ENCODE measurements around the gene PLEKHG2.
"Not testable (repeated sequence)": the region's sequence is repeated elsewhere in the genome, so short reads cannot be mapped to it uniquely, and the experiment has no call there.

The PLEKHG2 gene

DNA sequence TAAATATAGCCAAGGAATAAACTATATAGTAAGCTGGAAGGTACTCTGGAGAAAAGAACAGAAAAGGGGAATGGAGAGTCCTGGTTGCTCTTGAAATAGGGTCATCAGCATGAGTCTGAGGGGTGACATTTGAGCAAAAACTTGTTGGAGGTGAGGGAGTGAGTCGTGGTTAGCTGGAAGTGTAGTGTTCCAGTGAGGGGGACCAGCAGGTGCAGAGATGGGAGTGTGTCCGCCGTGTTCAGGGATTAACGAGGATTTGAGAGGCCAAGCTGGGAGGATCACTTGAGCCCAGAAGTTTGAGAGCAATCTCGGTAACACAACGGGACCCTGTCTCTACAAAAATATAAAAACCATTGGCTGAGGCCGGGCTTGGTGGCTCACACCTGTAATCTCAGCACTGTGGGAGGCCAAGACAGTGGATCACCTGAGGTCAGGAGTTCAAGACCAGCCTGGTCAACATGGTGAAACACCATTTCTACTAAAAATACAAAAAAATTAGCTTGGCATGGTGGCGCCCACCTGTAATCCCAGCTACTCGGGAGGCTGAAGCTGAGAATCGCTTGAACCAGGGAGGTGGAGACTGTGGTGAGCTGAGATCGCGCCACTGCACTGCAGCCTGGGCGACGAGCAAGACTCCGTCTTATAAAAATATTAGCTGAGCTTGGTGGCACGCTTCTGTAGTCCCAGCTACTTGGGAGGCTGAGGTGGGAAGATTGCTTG is 34.1 kb downstream of the PLEKHG2 start:
- no peak for DNase-seq

DNA sequence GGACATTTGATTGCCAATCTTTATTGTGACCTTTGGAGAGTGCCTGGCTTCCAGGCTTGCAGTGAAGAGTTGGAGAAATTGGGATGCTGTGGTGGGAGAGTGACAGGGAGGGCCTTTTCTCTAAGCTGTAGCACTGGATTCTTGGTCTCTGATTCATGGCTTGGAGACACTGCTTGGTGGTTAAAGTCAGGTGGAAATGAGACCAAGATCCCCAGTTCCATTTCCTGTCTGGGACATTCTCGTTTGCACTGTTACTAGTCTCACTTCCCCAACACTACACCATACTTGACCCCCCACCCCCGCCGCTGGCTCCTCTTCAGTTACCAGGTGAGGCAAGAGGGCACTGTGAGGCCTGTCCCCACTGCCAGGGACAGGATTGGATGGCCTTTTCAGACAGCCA is 35.8 kb downstream of the PLEKHG2 start:
- peak; percentile 30 for DNase-seq

DNA sequence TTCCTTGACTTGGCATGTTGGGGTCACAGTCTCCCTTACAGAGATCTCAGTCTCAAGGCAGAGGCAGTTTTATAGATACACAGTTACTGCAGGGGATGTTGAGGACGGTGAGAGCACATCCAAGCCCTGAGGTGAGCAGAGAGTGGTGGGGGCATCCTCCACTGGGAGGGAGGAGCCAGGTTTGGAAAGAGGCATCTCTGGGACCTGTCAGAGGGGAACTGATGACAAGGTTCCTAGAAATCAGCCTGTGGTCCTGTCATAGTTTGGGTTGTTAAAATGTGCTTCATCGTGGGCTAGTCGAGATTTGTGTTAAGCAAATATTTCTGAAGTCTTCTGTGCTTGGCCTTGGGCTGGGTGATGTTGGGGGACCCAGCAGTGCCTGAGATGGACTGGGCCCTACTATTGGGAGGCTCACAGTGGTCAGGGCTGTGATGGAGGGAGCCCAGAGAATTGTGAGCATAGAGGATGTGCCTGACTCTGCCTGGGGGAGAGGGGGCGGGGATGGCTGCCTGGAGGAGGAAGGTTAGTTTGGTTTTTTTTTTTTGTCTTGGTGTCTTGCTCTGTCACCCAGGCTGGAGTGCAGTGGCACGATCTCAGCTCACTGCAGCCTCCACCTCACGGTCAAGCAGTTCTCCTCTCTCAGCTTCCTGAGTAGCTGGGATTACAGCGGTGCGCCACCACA is 36.8 kb downstream of the PLEKHG2 start:
- no peak for DNase-seq

DNA sequence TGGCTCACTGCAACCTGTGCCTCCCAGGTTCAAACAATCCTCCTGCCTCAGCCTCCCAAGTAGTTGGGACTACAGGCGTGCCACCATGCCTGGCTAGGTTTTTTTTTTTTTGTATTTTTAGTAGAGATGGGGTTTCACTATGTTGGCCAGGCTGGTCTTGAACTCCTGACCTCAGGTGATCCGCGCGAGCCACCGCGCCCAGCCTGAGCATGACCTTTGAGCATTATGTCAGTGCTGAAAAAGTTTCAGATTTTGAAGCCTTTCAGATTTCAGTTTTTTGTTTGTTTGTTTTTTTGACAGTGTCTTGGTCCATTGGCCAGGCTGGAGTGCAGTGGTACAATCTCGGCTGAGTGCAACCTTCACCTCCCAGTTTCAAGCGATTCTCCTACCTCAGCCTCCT is 38.8 kb downstream of the PLEKHG2 start:
- DNase-seq, result not testable (repeated sequence)

DNA sequence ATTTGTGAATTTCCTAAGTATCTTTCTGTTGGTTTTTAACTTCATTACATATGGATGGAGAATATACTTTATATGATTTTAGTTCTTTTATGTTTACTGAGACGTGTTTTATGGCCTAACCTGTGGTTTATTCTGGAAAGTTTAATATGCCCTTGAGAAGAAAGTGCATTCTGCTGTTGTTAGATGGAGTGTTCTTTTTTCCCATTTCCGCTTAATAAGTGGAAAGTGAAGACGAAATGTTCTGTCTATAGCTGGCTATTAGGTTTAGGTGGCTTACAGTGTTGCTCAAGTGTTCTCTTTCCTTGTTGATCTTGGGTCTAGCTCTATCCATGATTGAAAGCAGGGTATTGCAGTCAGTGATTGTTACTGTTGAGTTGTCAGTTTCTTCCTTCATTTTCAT is 50.9 kb downstream of the PLEKHG2 start:
- DNase-seq, result no peak

DNA sequence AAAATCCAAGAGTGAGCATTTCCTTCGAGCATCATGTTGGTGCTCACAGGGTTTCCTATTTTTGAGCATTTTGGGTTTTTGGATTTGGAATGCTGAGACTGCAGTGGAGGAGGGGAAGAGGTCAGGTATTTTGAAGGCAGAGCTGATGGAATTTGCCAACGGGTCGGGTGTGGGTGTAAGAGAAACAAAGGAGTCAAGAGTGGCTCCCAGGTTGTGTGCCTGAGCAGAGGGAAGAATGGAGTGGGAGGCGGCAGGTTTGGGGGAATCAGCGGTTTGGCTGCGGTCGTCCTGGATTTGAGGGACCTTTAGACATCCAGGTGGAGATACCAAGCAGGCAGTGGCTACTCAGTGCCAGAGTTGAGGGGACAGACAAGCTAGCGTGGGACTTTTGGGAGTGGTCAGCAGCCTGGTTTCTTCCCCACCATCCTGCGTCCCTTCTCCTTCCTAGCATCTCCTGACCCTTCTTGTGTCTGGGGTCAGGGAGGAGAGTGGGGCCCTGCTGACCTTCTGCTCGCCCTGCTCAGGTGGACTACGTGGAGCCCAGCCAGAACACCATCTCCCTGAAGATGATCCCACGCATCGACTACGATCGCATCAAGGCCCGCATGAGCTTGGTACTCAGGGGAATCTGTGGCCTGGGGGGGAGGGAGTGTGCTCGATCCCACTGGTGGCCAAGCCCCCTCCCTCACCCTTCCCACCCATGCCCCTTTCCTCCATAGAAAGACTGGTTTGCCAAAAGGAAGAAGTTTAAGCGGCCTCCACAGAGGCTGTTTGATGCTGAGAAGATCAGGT is 53.7 kb downstream of the PLEKHG2 start:
- no peak for DNase-seq

DNA sequence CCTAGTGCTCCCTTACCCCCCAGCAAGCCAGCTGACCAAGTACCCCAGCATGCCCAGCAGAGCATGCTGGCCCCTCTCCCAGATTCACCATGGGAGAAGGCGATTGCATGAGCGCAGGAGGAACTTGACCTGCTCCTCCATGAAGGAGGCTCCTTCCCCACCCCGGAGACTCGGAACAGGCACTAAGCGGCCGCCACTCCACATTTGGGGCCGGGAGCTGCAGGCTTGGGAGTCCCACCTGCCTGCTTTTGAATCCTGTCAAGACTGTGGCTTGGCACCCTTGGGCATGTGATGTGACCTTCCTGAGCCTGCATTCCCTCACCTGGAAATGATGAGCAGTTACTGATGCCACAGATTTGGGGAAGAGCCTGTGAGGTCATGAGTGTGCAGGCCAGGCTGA is 55.5 kb downstream of the PLEKHG2 start:
- no peak for DNase-seq

DNA sequence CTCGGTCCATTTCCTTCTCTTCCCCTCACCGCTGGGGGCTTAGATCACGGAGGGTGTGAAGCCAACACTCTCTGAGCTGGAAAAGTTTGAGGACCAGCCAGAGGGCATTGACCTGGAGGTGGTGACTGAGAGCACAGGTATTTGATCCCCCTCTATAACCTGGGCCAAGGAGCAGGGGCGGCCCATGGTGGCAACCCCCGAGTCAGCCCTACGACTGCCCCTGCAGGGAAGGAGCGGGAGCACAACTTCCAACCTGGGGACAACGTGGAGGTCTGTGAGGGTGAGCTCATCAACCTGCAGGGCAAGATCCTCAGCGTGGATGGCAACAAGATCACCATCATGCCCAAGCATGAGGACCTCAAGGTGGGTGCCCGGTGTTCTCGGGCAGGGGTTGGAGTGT is 56.6 kb downstream of the PLEKHG2 start:
- no peak for DNase-seq

DNA sequence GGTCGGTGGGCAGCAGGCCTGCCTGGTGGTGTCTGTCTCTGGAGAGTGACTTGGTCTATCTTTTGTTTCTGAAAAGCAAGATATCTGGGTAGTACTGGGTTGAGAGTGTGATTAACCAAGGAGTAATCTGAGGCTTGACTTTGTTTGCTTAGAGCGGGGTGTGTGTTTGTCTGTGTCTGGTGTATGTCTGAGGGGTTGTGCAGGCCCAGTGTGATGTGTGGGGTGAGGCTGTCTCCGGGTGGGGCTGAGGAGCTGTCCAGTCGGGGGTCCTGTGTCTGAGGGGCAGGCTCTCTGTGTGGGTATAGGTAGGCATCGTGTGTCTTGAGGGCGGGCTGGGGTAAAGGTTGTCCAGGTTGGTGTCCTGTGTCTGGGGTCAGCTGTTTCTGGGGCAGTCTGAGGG is 57.1 kb downstream of the PLEKHG2 start:
- no peak for DNase-seq

DNA sequence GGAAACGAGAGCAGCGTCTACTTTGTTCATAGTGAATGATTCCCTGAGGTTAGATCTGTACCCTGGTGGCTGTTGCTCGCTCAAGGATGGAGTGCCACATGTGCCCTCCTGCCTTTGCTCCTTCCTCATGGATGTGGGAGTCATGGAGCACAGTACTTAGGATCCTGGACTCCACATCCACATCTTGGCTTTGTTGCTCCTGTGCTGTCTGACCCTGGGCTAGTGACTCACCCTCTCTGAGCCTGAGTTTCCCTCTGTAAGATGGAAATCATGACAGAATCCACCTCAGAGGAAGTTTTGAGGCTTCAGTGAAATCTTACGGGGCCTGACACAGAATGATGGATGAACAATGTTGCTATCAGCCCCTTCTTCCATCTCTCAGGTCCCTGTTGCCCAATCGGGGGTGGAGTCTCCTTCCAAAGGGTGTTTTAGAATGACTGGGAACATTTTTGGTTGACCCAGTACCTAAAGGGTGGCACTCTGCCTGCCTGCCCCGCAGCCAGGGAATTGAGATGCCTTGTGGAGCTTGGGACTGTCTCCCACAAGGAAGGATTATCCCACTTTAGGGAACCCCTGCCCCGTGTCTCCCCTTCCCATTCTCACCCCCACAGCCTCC is 58.4 kb downstream of the PLEKHG2 start:
- DNase-seq, result no peak

DNA sequence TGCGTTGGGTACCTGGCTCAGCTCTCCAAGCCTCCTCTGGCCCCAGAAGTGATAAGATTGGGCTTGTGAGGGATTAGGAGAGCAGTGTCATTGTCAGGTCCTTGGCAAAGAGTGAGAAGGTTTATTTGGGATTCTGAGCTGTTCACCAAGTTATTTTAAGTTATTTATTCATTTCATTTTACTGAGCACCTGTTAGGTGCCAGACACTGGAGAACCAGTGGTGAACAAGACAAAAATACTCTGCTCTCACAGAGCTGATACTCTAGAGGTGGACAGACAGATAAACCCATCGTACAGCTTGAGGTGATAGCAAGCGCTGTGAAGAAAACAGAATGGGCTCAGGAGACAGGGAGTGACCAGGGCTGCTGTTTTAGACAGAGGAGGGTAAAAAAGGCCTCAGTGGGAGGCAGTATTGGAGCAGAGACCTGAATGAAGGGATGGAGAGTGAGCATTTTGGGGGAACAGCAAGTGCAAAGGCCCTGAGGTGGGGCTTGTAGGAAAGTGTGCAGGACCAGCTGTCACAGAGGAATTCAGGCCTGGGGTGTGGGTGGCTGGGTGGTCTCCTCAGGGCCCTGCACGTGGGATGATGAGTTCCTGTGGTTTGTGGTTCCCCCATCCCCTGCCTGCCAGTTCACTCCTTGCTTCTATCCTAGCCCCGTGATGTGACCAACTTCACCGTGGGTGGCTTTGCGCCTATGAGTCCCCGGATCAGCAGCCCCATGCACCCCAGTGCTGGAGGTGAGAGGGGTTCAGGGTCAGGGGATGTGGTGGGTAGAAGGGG is 59.5 kb downstream of the PLEKHG2 start:
- no peak for DNase-seq

DNA sequence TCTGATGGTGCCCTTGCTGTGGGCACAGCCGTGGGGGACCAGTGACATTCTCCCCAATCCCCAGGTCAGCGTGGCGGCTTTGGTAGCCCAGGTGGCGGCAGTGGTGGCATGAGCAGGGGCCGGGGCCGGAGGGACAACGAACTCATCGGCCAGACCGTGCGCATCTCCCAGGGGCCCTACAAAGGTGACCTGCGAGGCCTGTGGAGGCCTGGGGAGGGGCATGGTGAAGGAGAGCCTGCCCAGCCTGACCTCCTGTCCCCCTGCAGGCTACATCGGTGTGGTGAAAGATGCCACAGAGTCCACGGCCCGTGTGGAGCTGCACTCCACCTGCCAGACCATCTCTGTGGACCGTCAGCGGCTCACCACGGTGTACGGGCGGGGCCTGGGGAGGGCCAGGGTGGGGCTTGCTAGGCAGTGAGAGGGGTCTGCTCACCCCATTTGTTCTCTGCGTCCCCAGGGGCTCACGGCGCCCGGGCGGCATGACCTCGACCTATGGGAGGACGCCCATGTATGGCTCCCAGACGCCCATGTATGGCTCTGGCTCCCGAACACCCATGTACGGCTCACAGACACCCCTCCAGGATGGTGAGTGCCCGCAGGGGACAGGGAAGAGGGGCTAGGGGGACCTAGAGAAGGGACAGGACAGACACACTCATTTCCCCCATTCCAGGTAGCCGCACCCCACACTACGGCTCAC is 60.4 kb downstream of the PLEKHG2 start:
- DNase-seq, result no peak

DNA sequence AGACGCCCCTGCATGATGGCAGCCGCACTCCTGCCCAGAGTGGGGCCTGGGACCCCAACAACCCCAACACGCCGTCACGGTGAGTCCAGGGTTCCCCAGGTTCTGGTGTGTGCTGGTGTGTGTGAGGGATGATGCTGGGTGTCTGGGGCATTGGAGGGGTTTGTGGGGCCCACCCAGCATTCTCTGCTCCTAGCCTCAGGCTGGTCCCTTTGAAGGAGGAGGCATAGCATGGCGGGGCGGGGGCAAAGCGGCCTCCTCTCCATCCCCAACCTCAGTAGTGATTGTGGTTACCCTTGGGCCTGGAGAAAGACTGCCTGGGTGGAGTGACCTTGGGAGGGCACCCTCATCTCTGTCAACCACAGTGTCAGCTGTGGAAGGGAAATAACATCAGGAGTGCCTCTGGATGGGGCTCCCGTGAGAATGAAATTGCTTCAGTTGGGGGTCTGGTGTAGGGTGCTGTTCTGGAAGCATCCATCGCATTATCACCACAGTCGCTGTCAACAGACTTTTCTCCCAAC is 61.0 kb downstream of the PLEKHG2 start:
- no peak for DNase-seq

DNA sequence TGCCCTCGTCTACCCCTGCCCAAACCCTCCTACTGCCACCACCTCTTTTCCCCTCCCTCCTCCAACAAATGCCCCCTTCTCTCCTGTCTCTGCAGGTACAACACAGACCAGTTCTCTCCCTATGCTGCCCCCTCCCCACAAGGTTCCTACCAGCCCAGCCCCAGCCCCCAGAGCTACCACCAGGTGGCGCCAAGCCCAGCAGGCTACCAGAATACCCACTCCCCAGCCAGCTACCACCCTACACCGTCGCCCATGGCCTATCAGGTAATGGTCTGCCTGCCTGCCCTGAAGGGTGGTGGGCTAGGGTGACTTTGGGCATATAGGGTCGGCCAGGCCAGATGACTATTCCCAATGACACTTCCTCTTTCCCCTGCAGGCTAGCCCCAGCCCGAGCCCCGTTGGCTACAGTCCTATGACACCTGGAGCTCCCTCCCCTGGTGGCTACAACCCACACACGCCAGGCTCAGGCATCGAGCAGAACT is 61.7 kb downstream of the PLEKHG2 start:
- peak; percentile 35 for DNase-seq

DNA sequence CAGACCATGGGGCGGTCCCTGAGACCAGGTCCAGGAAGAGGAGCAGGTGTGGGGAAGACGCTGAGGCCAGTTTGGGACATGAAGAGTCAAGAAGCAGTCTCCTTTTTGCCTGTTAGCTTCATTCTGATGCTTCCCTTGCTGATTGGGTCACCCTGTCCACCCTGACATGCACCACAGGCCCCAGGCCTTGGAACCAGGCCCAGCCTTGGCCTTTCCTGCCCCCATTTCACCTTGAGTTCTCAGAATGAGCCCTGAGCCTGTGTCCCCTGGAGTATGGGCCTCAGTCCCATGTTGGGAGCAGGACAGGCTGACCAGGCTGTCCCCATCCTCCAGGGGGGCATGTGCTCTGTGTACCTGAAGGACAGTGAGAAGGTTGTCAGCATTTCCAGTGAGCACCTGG is 63.3 kb downstream of the PLEKHG2 start:
- DNase-seq, result no peak

Data from fibroblast of skin of scalp (primary cell).